H9 (cell line): ENCODE results near the gene MMP25. TPM values are rescaled to one million over a fixed set of nuclear protein-coding genes. Genes with fewer than 3 reads are reported as not detected.

Experiments used
- DNase-seq: peaks from one replicate; pipeline ENCODE4 v3.0.0-alpha.2; 2017
- H2AFZ ChIP-seq: one replicate; pipeline ENCODE4 v1.6.1; 2013; ENCODE audit warnings: mild to moderate bottlenecking, low read length, control low read depth, moderate library complexity
- H2AK5ac ChIP-seq: 2 replicates; pipeline ENCODE4 v1.6.1; 2013; ENCODE audit warnings: low read length, control low read depth, mixed read lengths; ENCODE audit not compliant: insufficient read length
- H2BK120ac ChIP-seq: one replicate; pipeline ENCODE4 v1.6.1; 2013; ENCODE audit warnings: low read depth, mild to moderate bottlenecking, low read length, control low read depth, inconsistent platforms; ENCODE audit not compliant: poor library complexity, severe bottlenecking
- H2BK12ac ChIP-seq: 2 replicates; pipeline ENCODE4 v1.6.1; 2013; ENCODE audit warnings: low read length, control low read depth, mixed read lengths, low read depth; ENCODE audit not compliant: insufficient read length
- H2BK15ac ChIP-seq: 2 replicates; pipeline ENCODE4 v1.6.1; 2013; ENCODE audit warnings: low read depth, low read length, control low read depth
- H2BK20ac ChIP-seq: one replicate; pipeline ENCODE4 v1.6.1; 2013; ENCODE audit warnings: low read depth, mild to moderate bottlenecking, low read length, control low read depth, inconsistent platforms; ENCODE audit not compliant: poor library complexity, severe bottlenecking
- H2BK5ac ChIP-seq: 2 replicates; pipeline ENCODE4 v1.6.1; 2013; ENCODE audit warnings: low read length, control low read depth, mixed read lengths; ENCODE audit not compliant: insufficient read length
- H3K14ac ChIP-seq: 2 replicates; pipeline ENCODE4 v1.6.1; 2013; ENCODE audit warnings: low read length, control low read depth; ENCODE audit not compliant: insufficient read depth
- H3K18ac ChIP-seq: 2 replicates; pipeline ENCODE4 v1.6.1; 2013; ENCODE audit warnings: low read depth, mild to moderate bottlenecking, mixed read lengths, low read length, control low read depth; ENCODE audit not compliant: insufficient read length
- H3K23ac ChIP-seq: 2 replicates; pipeline ENCODE4 v1.6.1; 2013; ENCODE audit warnings: low read length, control low read depth, mixed read lengths, low read depth; ENCODE audit not compliant: insufficient read length
- H3K23me2 ChIP-seq: 2 replicates; pipeline ENCODE4 v1.6.1; 2013; ENCODE audit warnings: low read depth, mild to moderate bottlenecking, mixed read lengths, low read length, control low read depth; ENCODE audit not compliant: insufficient read length, poor library complexity, severe bottlenecking
- H3K27ac ChIP-seq: 2 replicates; pipeline ENCODE4 v1.5.1; 2013; ENCODE audit warnings: low read length, control low read depth, mixed read lengths, low read depth; ENCODE audit not compliant: insufficient read length
- H3K27me3 ChIP-seq: 2 replicates; pipeline ENCODE4 v1.6.1; 2013; ENCODE audit warnings: low read length, control low read depth, inconsistent platforms; ENCODE audit not compliant: insufficient read depth
- H3K4ac ChIP-seq: 2 replicates; pipeline ENCODE4 v1.6.1; 2013; ENCODE audit warnings: low read depth, mild to moderate bottlenecking, control low read depth, inconsistent platforms, low read length, moderate library complexity
- H3K4me1 ChIP-seq: 2 replicates; pipeline ENCODE4 v1.6.1; 2013; ENCODE audit warnings: low read length, control low read depth, inconsistent platforms; ENCODE audit not compliant: insufficient read depth
- H3K4me2 ChIP-seq: 2 replicates; pipeline ENCODE4 v1.6.1; 2013; ENCODE audit warnings: low read length, control low read depth, mixed read lengths; ENCODE audit not compliant: insufficient read length, insufficient read depth
- H3K56ac ChIP-seq: 2 replicates; pipeline ENCODE4 v1.6.1; 2013; ENCODE audit warnings: low read depth, mild to moderate bottlenecking, mixed read lengths, low read length, control low read depth; ENCODE audit not compliant: insufficient read length
- H3K79me1 ChIP-seq: 2 replicates; pipeline ENCODE4 v1.6.1; 2013; ENCODE audit warnings: low read depth, mild to moderate bottlenecking, moderate library complexity, low read length, control low read depth, inconsistent platforms; ENCODE audit not compliant: insufficient read depth, poor library complexity, severe bottlenecking
- H3K79me2 ChIP-seq: 2 replicates; pipeline ENCODE4 v1.6.1; 2013; ENCODE audit warnings: low read length, control low read depth, inconsistent platforms; ENCODE audit not compliant: insufficient read depth
- H3K9ac ChIP-seq: 2 replicates; pipeline ENCODE4 v1.6.1; 2013; ENCODE audit warnings: low read length, control low read depth, mixed read lengths; ENCODE audit not compliant: insufficient read length; ENCODE audit errors: extremely low read depth
- H3K9me3 ChIP-seq: one replicate; pipeline ENCODE4 v1.6.1; 2013; ENCODE audit warnings: low read depth, low read length, inconsistent platforms; ENCODE audit not compliant: control insufficient read depth
- H3T11ph ChIP-seq: one replicate; pipeline ENCODE4 v1.6.1; 2013; ENCODE audit warnings: mild to moderate bottlenecking, low read length, control low read depth, inconsistent platforms
- H4K20me1 ChIP-seq: one replicate; pipeline ENCODE4 v1.6.1; 2013; ENCODE audit not compliant: control insufficient read depth, insufficient read length, insufficient read depth
- H4K5ac ChIP-seq: 2 replicates; pipeline ENCODE4 v1.6.1; 2013; ENCODE audit warnings: low read depth, mild to moderate bottlenecking, mixed read lengths, low read length, control low read depth; ENCODE audit not compliant: insufficient read length
- H4K8ac ChIP-seq: replicated peaks from 2 replicates; pipeline ENCODE4 v1.6.1; 2013; ENCODE audit warnings: low read length, control low read depth, mixed read lengths, low read depth; ENCODE audit not compliant: insufficient read length
- H4K91ac ChIP-seq: 2 replicates; pipeline ENCODE4 v1.6.1; 2013; ENCODE audit warnings: low read depth, mild to moderate bottlenecking, moderate library complexity, mixed read lengths, low read length, control low read depth; ENCODE audit not compliant: insufficient read length
- H3K27ac Mint-ChIP-seq, 3 experiments: 2 replicates in 2 of 3; 3 replicates in 1 of 3; pipeline ENCODE4 v1.8.0; 2020 to 2021; ENCODE audit warnings: mixed read lengths in 3 of 3, mild to moderate bottlenecking in 1 of 3, moderate library complexity in 1 of 3
- H3K27me3 Mint-ChIP-seq: 2 replicates; pipeline ENCODE4 v1.8.0; 2021; ENCODE audit warnings: low read depth, mild to moderate bottlenecking, moderate library complexity, mixed read lengths
- H3K36me3 Mint-ChIP-seq, 3 experiments: 2 replicates in 2 of 3; 3 replicates in 1 of 3; pipeline ENCODE4 v1.8.0; 2020 to 2021; ENCODE audit warnings: low read depth in 3 of 3, mixed read lengths in 3 of 3; ENCODE audit not compliant: insufficient read depth in 1 of 3
- H3K4me1 Mint-ChIP-seq, 2 experiments: 2 replicates each; pipeline ENCODE4 v1.8.0; 2020; ENCODE audit warnings: mixed read lengths in 2 of 2
- H3K4me3 Mint-ChIP-seq, 2 experiments: 2 replicates in 1 of 2; 3 replicates in 1 of 2; pipeline ENCODE4 v1.8.0; 2020 to 2021; ENCODE audit warnings: mild to moderate bottlenecking in 2 of 2, mixed read lengths in 2 of 2, moderate library complexity in 1 of 2
- H3K9me3 Mint-ChIP-seq, 2 experiments: 2 replicates in 1 of 2; 3 replicates in 1 of 2; pipeline ENCODE4 v1.8.0; 2020; ENCODE audit warnings: mild to moderate bottlenecking in 2 of 2, mixed read lengths in 2 of 2, moderate library complexity in 1 of 2
- CTCF ChIP-seq: fragments of 200-600 bp; sonication (generic); conservative IDR thresholded peaks from 3 replicates; pipeline ENCODE4 v1.8.0; 2021; ENCODE audit warnings: antibody characterized with exemption, mild to moderate bottlenecking
- WGBS: extraction: QIAGEN DNeasy Blood & Tissue Kit; methylation state at CpG from one replicate; pipeline ENCODE4 v1.1.7; 2013; ENCODE audit warnings: missing lambda C conversion rate, low lambda C conversion rate, mixed read lengths; ENCODE audit not compliant: insufficient read length; ENCODE audit errors: extremely low coverage; 5-methylcytosine and 5-hydroxymethylcytosine counted together
- total RNA-seq: library from RNA; stranded (reverse); gene quantifications from 2 replicates; pipeline ENCODE4 v1.2.1, GENCODE V29; 2021

Gene MMP25
- total RNA-seq, 1 experiment from 2014 or later: 13.5 TPM

DNA sequence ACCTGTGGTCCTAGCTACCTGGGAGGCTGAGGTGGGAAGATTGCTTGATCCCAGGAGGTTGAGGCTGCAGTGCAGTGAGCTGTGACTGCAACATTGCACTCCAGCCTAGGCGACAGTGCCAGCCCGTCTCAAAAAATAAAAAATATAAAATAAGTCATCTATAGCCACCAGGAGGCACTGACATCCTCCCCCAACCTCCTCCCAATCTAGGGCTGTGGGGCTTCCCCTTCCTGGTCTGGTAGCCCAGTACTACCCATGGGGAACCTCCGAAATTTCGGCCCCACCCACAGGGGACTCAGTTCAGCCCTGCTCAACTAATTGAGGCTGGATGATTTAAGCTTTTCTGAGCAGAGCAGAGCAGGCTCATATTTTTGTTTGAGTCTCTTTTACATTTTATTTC is 49.5 kb downstream of the MMP25 start:
- Histone ChIP-seq H3K4ac (no peak overlapping the region), H2BK20ac (no peak overlapping the region), H2BK15ac (no peak overlapping the region), H3K4me2 (peak overlapping the region; percentile 22), H2BK12ac (no peak overlapping the region), H3K23ac (no peak overlapping the region), H4K5ac (no peak overlapping the region), H3K27me3 (no peaks in the 10 kb centered on the region), H2BK120ac (no peak overlapping the region), H2BK5ac (no peak overlapping the region), H3K18ac (no peak overlapping the region), H4K20me1 (no peaks in the 10 kb centered on the region), H4K8ac (no peak overlapping the region), H2AK5ac (no peak overlapping the region), H3K9me3 (no peaks in the 10 kb centered on the region), H3K56ac (no peak overlapping the region), H3K14ac (no peak overlapping the region), H3K79me2 (peaks cover 17% of the 10 kb centered on the region; the same call in 1 of the 2 replicates), H3K23me2 (peaks cover 26% of the 10 kb centered on the region), H4K91ac (no peak overlapping the region), H2AFZ (no peak overlapping the region), H3T11ph (no peak overlapping the region), H3K27ac (no peak overlapping the region), H3K4me1 (peaks cover 6% of the 10 kb centered on the region; the same call in 1 of the 2 replicates), H3K9ac (no peak overlapping the region), H3K79me1 (peaks cover 6% of the 10 kb centered on the region)
- peak; percentile 41; the same call in 2 of the 3 replicates for TF ChIP-seq CTCF
- DNase-seq: no peak
- H3K4me1 Mint-ChIP-seq: peaks cover 36 to 38% of the 10 kb centered on the region in 2 experiments
- no peaks in the 10 kb centered on the region for H3K9me3 Mint-ChIP-seq
- WGBS: no CpG with 5 or more reads among the region's 4 CpGs
- H3K27ac Mint-ChIP-seq: 0 out of 7 replicates have a peak overlapping the region, but pooled peaks of 1 of the 3 experiments have one; percentile 28
- no peaks in the 10 kb centered on the region; the same call in 1 of the 2 replicates for H3K27me3 Mint-ChIP-seq
- H3K36me3 Mint-ChIP-seq: peaks cover 36 to 65% (median 52%) of the 10 kb centered on the region in 3 experiments
- peak overlapping the region; percentile 98 to 100; a peak in 2 of 5 replicates for H3K4me3 Mint-ChIP-seq
